Measurements from ENCODE around the gene GLIS1. TPM values are rescaled to one million over a fixed set of nuclear protein-coding genes. Genes with fewer than 3 reads are reported as not detected.

GLIS1 gene
- polyA plus RNA-seq, 1 donor = 0.58 TPM

DNA sequence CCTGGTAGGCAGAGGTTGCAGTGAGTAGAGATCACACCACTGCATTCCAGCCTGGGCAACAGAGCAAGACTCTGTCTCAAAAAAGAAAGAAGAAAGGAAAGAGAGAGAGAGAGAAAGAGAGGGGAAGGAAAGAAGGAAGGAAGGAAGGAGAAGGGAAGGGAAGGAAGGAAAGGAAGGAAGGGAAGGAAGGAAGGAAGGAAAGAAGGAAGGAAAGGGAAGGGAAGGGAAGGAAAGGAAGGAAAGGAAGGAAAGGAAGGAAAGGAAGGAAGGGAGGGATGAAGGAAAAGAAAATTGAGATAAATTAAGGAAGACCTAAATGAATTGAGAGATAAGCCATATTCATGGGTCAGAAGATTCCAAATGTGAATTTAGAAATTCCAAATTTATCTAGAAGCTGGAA lies 92.2 kb downstream of the GLIS1 start:
- Histone ChIP-seq H3K36me3 (ENCODE audit: control insufficient read depth, insufficient read depth, low read length) (no peaks in the 10 kb centered on the region), H3K4me1 (ENCODE audit: control insufficient read depth, insufficient read depth, low read length) (no peaks in the 10 kb centered on the region), H3K9me3 (ENCODE audit: control insufficient read depth, low read depth, low read length) (no peaks in the 10 kb centered on the region), H3K27me3 (ENCODE audit: control insufficient read depth, insufficient read depth, low read length) (no peaks in the 10 kb centered on the region), H3K4me3 (ENCODE audit: low read length) (no peak overlapping the region), H3K27ac (ENCODE audit: low read length) (no peak overlapping the region)
- DNase-seq = no peak

DNA sequence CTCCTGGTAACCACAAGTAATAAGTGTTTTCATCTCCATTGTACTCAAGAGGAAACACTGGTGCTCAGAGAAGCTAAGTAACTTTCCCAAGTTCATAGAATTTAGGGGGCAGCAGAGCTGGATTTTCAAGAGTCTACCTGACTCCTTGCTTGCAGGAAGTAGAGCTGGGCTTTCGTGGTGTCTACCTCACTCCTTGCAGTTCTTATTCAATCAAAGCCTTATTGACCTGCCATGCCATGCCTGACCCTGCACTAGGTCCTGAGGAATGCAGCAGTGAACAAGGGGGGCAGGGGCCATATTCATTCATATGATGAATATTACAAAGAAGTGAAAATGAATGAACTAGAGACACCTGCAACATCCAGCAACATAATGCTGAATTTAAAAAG lies 93.3 kb downstream of the GLIS1 start:
- no peak overlapping the region for H3K4me3 ChIP-seq (ENCODE audit: low read length)
- H3K9me3 ChIP-seq (ENCODE audit: control insufficient read depth, low read depth, low read length) = no peaks in the 10 kb centered on the region
- no peaks in the 10 kb centered on the region for H3K27me3 ChIP-seq (ENCODE audit: control insufficient read depth, insufficient read depth, low read length)
- H3K27ac ChIP-seq (ENCODE audit: low read length) = no peak overlapping the region
- H3K36me3 ChIP-seq (ENCODE audit: control insufficient read depth, insufficient read depth, low read length) = no peaks in the 10 kb centered on the region
- no peak for DNase-seq
- no peaks in the 10 kb centered on the region for H3K4me1 ChIP-seq (ENCODE audit: control insufficient read depth, insufficient read depth, low read length)
- WGBS (ENCODE audit: insufficient coverage, low lambda C conversion rate) = no CpG with 5 or more reads among the region's 1 CpG

GRCh38 chr1:53644909-53645689 lies 93.9 kb downstream of the GLIS1 start:
- DNase-seq = no peak

GRCh38 chr1:53644496-53644895 lies 94.5 kb downstream of the GLIS1 start:
- no peak overlapping the region for H3K27ac ChIP-seq (ENCODE audit: low read length)
- H3K4me1 ChIP-seq (ENCODE audit: control insufficient read depth, insufficient read depth, low read length) = no peaks in the 10 kb centered on the region
- no CpG with 5 or more reads among the region's 7 CpGs for WGBS (ENCODE audit: insufficient coverage, low lambda C conversion rate)
- peaks cover 4% of the 10 kb centered on the region for H3K27me3 ChIP-seq (ENCODE audit: control insufficient read depth, insufficient read depth, low read length)
- H3K36me3 ChIP-seq (ENCODE audit: control insufficient read depth, insufficient read depth, low read length) = no peaks in the 10 kb centered on the region
- no peaks in the 10 kb centered on the region for H3K9me3 ChIP-seq (ENCODE audit: control insufficient read depth, low read depth, low read length)
- no peak overlapping the region for H3K4me3 ChIP-seq (ENCODE audit: low read length)
- DNase-seq = no peak

More at GRCh38 chr1:53644909-53645689, 93.9 kb downstream of the GLIS1 start:
- 100% methylated on average over 1 of the region's 14 CpGs for WGBS (ENCODE audit: insufficient coverage, low lambda C conversion rate)
- Histone ChIP-seq H3K27me3 (ENCODE audit: control insufficient read depth, insufficient read depth, low read length) (peaks cover 2% of the 10 kb centered on the region), H3K9me3 (ENCODE audit: control insufficient read depth, low read depth, low read length) (no peaks in the 10 kb centered on the region), H3K4me3 (ENCODE audit: low read length) (no peak overlapping the region), H3K36me3 (ENCODE audit: control insufficient read depth, insufficient read depth, low read length) (no peaks in the 10 kb centered on the region), H3K4me1 (ENCODE audit: control insufficient read depth, insufficient read depth, low read length) (no peaks in the 10 kb centered on the region), H3K27ac (ENCODE audit: low read length) (no peak overlapping the region)

GRCh38 chr1:53643881-53644390 lies 95.0 kb downstream of the GLIS1 start:
- Histone ChIP-seq H3K4me1 (ENCODE audit: control insufficient read depth, insufficient read depth, low read length) (no peaks in the 10 kb centered on the region), H3K4me3 (ENCODE audit: low read length) (no peak overlapping the region), H3K36me3 (ENCODE audit: control insufficient read depth, insufficient read depth, low read length) (no peaks in the 10 kb centered on the region), H3K27me3 (ENCODE audit: control insufficient read depth, insufficient read depth, low read length) (peaks cover 4% of the 10 kb centered on the region), H3K27ac (ENCODE audit: low read length) (no peak overlapping the region), H3K9me3 (ENCODE audit: control insufficient read depth, low read depth, low read length) (no peaks in the 10 kb centered on the region)
- WGBS (ENCODE audit: insufficient coverage, low lambda C conversion rate) = no CpG with 5 or more reads among the region's 4 CpGs
- DNase-seq = no peak

DNA sequence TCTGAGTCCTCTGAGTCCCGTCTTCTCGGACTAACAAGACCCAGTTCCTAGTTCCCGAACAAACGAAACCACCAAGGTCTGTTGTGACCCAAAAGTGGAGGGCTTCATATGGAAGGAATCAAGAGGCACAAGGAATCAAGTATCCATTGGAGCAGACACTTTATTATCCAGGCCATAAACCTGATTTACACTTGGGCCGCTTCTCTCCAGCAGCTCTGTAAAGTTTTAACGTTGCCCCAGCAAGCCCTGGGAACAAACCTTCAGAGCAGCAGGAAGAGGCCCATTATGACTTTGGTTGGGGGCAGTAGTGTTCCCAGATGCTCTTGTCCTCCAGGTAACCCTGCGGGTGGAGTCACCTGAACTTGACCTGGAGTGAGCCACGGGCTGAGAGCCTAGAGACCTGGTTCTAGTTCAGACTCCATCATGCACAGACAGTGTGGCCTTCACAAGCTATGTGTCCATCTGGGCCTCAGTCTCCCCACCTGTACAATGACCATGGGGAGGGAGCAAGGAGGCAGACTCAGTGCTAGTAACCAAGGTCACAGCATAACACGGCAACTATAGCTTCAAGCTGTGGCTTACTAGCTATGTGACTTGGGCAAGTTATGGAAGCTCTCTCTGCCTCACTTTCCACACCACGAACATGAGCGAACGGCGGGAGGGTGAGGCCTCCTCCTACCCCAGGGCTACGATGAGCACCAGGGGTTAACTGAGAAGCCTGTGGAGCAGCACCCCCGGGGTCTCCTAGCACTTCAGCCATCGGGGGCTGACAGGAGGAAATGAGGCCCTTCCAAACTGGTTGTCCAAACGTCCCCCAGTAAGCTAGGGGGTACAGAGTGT lies 95.7 kb downstream of the GLIS1 start:
- no peak for DNase-seq
- Histone ChIP-seq H3K36me3 (ENCODE audit: control insufficient read depth, insufficient read depth, low read length) (no peaks in the 10 kb centered on the region), H3K27me3 (ENCODE audit: control insufficient read depth, insufficient read depth, low read length) (peaks cover 4% of the 10 kb centered on the region), H3K9me3 (ENCODE audit: control insufficient read depth, low read depth, low read length) (no peaks in the 10 kb centered on the region), H3K27ac (ENCODE audit: low read length) (no peak overlapping the region), H3K4me1 (ENCODE audit: control insufficient read depth, insufficient read depth, low read length) (no peaks in the 10 kb centered on the region), H3K4me3 (ENCODE audit: low read length) (no peak overlapping the region)
- no CpG with 5 or more reads among the region's 17 CpGs for WGBS (ENCODE audit: insufficient coverage, low lambda C conversion rate)

- Histone ChIP-seq H3K4me3 (ENCODE audit: low read length) (no peak overlapping the region), H3K9me3 (ENCODE audit: control insufficient read depth, low read depth, low read length) (no peaks in the 10 kb centered on the region), H3K36me3 (ENCODE audit: control insufficient read depth, insufficient read depth, low read length) (no peaks in the 10 kb centered on the region), H3K27ac (ENCODE audit: low read length) (no peak overlapping the region), H3K4me1 (ENCODE audit: control insufficient read depth, insufficient read depth, low read length) (no peaks in the 10 kb centered on the region), H3K27me3 (ENCODE audit: control insufficient read depth, insufficient read depth, low read length) (peaks cover 4% of the 10 kb centered on the region)
- no CpG with 5 or more reads among the region's 6 CpGs for WGBS (ENCODE audit: insufficient coverage, low lambda C conversion rate)
- no peak for DNase-seq
These were observed 96.4 kb downstream of the GLIS1 start for GRCh38 chr1:53642607-53643006.

DNA sequence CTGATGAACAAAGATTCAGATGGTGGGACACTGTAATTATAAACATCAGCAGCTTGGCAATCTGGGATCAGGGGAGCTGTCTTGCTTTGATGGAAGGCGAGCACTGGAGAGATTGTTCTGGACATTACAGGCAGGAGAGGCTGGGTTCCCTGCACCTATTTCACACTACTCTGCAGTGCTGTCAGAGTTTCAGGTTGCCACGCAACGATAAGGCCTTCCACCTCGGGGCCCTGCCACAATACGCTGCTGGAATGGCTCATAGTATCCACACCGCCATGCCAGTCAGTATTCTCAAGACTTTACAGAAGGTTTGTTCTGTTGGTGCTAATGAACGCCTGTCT lies 96.8 kb downstream of the GLIS1 start:
- no peak for DNase-seq
- no CpG with 5 or more reads among the region's 7 CpGs for WGBS (ENCODE audit: insufficient coverage, low lambda C conversion rate)
- Histone ChIP-seq H3K9me3 (ENCODE audit: control insufficient read depth, low read depth, low read length) (no peaks in the 10 kb centered on the region), H3K27ac (ENCODE audit: low read length) (no peak overlapping the region), H3K4me1 (ENCODE audit: control insufficient read depth, insufficient read depth, low read length) (no peaks in the 10 kb centered on the region), H3K36me3 (ENCODE audit: control insufficient read depth, insufficient read depth, low read length) (no peaks in the 10 kb centered on the region), H3K4me3 (ENCODE audit: low read length) (no peak overlapping the region), H3K27me3 (ENCODE audit: control insufficient read depth, insufficient read depth, low read length) (peaks cover 4% of the 10 kb centered on the region)

DNA sequence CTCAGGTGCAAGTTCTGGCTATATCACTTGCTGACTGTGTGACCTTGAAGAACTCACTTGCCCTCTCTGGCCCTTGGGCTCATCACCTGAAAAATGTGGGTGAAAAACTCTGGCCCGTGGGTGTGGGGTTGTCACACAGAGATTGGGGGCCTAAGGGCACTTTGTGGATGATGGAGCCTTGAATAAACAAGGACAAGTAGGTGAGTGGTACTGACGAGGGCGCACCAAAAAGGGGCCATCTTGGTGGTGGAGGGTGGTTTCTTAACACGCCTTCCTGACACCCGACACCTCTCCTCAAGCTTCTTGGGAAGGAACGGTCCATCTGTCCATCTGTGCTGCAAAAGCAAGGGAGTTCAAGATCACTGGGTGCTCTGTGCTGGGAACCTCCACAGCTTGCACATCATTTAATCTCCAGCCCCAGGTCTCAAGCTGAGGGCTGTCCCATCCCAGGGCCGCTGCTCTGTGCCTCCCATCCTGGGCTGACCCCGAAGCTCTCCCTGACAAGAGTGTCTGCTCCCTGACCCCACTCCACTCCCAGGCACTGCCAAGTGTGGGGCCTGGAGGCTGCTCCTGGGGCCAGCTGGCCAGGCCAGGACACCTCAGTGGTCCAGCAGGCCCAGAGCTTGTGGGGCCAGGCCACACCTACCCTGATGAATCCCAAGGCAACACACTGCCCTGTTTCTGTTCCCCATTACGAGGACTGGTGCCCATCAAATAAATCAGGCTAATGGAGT lies 97.3 kb downstream of the GLIS1 start:
- Histone ChIP-seq H3K4me1 (ENCODE audit: control insufficient read depth, insufficient read depth, low read length) (no peaks in the 10 kb centered on the region), H3K27ac (ENCODE audit: low read length) (no peak overlapping the region), H3K9me3 (ENCODE audit: control insufficient read depth, low read depth, low read length) (no peaks in the 10 kb centered on the region), H3K36me3 (ENCODE audit: control insufficient read depth, insufficient read depth, low read length) (no peaks in the 10 kb centered on the region), H3K4me3 (ENCODE audit: low read length) (no peak overlapping the region), H3K27me3 (ENCODE audit: control insufficient read depth, insufficient read depth, low read length) (peaks cover 4% of the 10 kb centered on the region)
- WGBS (ENCODE audit: insufficient coverage, low lambda C conversion rate) = 67% methylated on average over 1 of the region's 9 CpGs
- no peak for DNase-seq

DNA sequence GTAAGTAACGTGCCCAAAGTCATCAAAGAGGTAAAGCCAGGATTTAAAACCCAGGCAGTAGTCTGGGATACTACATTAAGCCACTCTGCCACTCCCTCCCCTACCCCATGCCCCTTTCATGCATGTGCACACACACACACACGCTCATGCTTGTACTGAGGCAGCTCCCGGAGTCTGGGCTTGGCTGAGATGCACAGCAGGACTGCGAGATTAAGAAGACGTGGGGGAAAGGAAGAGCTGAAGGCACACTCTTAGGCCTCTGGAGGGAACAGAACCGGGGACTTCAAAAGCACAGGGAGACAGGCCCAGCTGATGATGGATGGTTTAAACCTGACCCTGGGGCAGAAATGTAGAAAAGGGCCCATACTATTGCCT lies 98.3 kb downstream of the GLIS1 start:
- Histone ChIP-seq H3K4me3 (ENCODE audit: low read length) (no peak overlapping the region), H3K27me3 (ENCODE audit: control insufficient read depth, insufficient read depth, low read length) (peaks cover 4% of the 10 kb centered on the region), H3K4me1 (ENCODE audit: control insufficient read depth, insufficient read depth, low read length) (no peaks in the 10 kb centered on the region), H3K36me3 (ENCODE audit: control insufficient read depth, insufficient read depth, low read length) (no peaks in the 10 kb centered on the region), H3K9me3 (ENCODE audit: control insufficient read depth, low read depth, low read length) (no peaks in the 10 kb centered on the region), H3K27ac (ENCODE audit: low read length) (no peak overlapping the region)
- 67% methylated on average over 2 of the region's 6 CpGs for WGBS (ENCODE audit: insufficient coverage, low lambda C conversion rate)
- no peak for DNase-seq
